ENCODE results near the gene ACP3.

The ACP3 gene

GRCh38 chr3:132407025-132407424 lies 89.8 kb downstream of the ACP3 start:
- DNase-seq (ENCODE audit: low spot score): no peak
